NCI-H128 (cell line): ENCODE results near the gene KCNH8.

Experiments used
- DNase-seq: peaks from one replicate; lab custom pipeline; 2025; ENCODE audit not compliant: unreplicated experiment; lab: John Stamatoyannopoulos, UW

The KCNH8 gene

DNA sequence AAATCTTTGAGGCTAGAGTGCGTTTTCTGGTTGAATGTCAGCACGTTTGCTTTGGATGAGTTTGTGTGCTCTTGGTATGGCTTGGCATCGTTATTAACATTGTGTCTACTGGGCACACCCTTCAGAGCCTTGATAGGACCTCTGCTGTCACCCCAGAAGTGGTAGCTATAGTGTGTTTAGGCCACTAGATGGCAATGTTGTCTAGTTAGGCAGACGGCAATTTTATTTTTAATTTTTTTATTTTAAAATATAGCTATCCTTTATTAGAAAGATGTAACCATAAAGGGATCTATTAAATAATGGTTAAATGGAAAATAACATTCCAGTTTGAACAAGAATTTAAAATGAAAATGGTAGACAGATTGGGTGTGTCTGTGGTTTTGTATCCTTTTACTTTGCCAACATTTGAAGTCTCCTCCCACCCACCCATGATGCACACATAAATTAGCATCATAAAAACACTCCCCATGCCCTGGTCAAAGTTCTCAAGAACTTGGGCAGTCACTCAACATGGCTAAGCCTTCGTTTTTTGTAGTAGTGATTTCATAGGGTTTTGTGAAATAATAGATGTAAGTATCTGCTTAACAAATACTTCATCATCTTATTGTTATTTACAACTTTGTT is 200.7 kb downstream of the KCNH8 start:
- DNase-seq, result no peak

DNA sequence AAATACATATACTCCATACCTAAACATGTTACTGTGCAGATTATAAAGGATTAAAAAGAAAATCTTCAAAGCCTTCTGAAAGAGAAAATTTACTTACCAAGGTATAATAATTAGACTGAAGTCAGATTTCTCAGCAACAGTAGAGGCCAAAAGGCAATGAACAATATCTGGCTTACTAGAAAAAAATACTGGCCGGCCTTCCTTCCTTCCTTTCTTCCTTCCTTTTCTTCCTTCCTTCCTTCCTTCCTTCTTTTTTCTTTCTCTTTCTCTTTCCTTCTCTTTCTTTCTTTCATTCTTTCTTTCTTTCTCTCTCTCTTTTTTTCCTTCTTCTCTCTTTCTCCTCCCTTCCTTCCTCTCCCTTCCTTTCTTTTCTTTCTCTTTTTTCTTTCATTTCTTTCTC is 209.6 kb downstream of the KCNH8 start:
- DNase-seq, result no peak

DNA sequence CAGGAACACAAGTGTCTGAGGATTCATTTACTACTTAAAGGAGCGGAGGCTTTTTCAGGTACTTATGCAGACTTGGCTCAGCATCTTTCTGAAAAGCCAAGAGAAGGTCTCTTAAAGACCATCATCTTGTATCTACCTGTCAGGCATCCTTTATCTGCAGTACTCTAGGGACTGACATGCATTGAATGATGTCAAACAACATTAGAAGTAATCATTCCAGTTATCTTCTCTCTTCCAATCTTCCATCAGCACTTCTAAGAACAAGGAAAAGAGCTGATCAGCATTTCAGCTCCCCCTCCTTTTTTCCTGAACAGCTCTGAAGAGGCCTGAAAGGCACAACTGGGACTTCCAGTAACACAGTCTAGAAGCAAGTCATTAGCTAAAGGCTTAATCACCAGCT is 214.8 kb downstream of the KCNH8 start:
- DNase-seq, result no peak

DNA sequence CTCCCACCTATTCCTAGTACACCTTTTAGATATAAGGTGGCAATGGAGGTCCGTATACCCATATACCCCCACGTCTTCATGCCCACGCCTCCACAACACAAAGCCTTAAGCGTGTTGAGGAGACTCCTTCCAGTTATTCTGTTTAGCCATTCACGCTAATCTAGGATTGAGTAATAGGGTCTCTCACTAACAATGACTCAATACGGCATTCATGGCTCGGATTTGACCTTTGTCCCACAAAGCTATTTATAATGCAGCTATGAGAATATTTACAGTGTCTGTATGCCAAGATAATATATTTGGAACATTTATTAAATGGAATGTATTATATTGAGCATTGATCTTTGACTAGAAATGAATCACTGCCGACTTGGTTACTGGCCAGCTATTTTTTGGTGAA is 215.8 kb downstream of the KCNH8 start:
- DNase-seq, result no peak

DNA sequence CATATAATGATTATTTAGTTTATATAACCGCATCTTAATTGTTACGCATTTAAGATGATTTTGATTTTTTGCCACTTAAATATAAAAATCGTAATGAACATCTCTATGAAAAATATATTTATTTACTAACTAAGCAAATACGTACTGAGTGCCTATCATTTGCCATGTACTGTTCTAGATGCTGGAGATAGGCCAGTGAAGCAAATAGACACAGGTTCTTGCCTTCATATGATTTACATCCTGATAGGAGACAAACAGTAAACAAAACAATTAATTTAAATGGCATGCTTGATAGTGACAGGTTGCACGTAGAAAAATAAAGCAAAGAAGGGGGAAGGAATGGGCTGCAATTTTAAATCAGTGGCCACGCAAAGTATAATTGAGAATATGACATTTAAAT is 217.2 kb downstream of the KCNH8 start:
- no peak for DNase-seq

DNA sequence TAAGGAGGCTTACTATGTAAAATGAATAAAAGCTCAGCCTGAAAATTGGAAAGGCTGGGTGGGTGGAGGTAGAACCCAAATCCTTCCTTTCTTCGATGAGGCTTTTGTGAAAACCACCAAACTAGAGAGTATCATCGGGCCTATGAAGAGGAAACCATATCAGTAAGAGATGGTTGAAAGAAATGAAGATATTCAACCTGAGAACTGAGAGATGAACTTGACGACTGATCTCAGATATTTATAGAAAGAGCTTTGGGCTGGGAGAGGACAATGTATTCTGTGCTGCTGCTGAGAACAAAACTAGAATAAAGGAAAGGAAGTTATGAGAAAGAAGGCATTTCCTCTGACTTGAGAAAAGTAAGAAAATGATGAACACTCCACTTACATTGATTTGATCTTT is 236.6 kb downstream of the KCNH8 start:
- no peak for DNase-seq

DNA sequence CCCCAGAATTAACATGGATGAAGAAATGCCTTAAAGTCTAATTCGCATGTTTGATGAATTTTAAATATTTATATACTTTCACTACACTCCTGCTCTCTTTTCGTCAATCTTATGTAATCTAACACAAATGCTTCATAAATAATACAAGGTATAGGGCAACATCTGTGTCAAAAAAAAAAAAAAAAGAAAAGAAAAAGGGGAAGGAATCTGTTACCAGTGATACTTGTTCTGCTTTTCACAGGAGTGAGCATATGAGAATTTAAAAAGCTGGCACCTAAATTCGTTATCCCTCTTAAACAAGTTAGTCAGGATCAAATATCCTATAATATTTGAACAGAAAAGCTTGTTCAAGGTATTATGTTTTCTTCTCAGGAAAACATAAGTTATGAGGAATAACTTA is 243.8 kb downstream of the KCNH8 start:
- no peak for DNase-seq

DNA sequence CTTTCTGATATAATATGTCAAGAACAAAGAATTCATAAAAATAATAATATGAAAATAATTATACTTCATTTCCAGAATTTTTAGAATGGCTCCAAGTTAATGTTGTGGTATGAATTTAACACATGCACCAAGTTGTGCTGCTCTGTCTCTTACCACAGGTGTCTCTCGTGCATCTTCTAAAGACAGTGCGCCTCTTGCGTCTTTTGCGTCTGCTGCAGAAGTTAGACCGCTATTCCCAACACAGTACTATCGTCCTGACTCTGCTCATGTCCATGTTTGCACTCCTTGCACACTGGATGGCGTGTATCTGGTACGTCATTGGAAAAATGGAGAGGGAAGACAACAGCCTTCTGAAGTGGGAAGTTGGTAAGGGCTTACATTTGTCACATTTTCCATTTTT is 246.6 kb downstream of the KCNH8 start:
- no peak for DNase-seq

DNA sequence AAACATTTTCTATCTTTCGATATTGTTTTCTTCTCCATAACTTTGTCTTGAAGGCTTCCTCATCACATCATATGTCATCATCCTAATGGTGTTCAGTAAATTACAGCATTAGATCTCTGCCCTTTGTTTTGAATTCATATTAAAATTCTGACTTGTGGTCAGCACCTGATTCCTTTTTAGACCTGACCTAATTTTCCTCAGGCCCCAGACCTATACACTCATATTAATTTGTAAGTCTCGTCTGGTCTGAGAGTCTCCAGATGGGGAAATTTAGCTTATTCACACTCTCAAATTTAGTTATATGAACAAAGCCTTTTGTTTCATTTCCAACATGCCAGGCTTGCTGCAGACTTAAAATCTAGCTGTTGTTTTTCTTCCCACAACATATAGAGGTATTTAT is 248.4 kb downstream of the KCNH8 start:
- DNase-seq, result no peak

DNA sequence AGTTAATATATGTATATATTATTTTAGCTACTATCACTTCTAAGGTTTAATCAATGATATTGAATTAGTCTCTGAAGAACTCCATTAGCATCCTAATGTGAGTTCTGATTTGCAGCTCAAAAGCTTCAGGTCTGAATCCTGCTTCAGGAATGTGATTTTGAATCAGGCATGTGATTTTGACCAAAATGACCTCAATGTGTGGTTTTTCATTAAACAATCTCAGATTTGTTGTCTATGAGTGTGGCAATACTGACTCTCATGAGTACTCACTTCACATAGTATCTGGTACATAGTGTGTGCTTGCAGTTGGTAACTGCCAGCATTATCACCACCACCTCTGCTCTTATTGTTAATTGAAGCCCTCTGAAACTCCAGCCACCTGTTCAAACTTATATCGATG is 251.0 kb downstream of the KCNH8 start:
- DNase-seq, result no peak

DNA sequence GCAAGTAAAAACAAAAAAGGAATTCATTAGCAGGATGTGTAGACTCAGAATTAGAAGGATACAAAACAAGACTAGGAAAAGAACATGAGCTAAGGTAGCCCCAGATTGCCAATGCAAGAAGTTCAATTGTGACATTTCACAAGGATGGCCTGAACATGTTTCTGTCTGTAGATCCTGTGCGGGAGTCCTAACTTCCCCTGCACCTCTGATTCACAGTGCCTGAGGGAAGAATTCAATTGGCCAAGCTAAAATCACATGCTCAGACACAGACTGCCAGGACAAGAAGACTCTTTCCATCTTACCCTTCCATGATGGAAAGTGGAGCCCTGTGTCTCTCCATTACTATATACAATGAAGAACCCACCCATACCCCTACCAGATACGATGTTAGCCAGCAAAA is 251.5 kb downstream of the KCNH8 start:
- DNase-seq, result no peak

DNA sequence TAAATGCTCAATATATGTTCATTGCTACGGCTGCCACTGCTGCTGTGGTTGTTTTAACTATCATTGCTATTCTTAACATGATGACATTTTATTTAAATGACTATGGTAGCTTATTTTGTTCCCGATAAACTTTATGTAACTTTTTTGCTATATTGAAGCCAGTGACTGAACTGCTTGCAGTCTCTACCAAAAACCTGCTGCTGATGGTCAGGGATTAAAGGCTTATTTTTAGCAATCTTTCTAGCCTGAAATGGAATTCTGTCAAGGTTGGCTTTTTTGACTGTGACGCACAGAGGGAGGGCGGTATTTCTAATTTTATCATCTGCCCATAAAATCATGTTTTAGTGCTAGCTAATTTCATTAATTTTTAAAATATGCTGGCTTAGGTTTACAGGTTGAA is 271.8 kb downstream of the KCNH8 start:
- no peak for DNase-seq

DNA sequence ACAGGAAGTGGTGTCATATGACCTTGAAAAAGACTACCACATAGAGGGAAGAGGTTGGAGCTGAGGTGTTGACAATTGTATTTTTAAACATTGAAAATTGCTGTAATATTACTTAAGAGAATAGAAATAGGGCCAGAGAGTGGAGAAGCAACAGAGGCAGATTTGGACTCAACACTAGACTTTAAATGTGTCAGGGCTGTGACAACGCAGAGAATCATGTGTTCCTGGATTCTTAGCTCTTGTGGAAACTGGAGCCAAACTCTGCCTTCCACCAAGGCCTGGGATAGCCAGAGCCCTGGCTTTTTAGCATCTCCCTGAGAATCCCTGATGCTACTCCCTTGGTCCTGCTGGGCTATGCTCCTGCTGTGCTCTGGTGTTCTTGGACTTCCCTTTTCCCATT is 277.5 kb downstream of the KCNH8 start:
- DNase-seq, result no peak

DNA sequence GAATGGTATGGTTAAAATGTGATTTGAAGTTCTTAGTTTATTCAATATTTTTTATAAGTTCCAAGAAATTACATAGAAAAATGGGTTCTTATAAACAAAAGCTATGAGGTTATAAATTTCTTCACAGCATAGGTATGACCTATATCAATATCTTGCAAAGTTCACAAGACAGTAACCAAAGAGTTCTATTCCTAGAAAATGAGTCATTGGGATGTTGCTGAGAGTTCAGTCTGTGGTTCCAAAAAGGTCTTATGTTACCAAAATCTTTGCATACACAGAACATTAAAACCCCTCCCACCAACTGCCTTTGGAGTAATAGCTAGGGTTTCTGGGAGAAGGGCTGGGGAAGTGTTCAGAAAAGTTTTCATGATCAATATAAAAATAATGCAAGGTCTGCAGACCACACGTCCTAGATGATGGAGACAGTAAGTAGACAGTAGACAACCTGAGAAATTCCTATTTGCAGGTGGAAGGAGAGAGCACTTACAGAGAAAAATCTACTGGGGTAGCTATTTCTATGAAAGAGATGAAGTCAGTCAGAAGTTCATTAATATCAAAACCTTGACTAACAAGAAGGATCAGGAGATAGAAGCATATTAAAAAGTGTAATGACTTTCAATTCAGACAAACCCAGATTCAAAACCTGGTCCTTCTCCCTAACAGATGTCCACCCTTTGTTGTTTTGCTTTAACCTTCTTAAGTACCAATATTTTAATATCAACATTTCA is 279.3 kb downstream of the KCNH8 start:
- DNase-seq, result no peak

DNA sequence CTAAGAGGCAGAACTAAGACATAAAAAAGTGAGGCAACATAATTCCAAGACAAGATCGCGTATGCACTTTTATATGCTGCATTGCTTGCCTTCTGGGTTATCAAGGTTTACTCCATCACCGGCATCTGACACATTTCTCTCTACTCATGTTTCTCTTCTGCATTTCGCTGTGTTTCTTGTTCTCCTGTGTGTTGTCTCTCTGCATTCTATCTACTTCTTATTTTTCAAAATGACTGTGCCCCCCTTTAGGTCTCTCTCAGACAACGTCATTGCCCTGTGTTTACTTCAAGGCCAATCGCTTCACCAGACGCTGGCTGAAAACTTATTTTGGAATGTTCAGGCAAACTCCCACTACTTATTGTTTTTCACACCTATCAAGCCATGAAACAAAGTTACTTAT is 280.4 kb downstream of the KCNH8 start:
- no peak for DNase-seq

DNA sequence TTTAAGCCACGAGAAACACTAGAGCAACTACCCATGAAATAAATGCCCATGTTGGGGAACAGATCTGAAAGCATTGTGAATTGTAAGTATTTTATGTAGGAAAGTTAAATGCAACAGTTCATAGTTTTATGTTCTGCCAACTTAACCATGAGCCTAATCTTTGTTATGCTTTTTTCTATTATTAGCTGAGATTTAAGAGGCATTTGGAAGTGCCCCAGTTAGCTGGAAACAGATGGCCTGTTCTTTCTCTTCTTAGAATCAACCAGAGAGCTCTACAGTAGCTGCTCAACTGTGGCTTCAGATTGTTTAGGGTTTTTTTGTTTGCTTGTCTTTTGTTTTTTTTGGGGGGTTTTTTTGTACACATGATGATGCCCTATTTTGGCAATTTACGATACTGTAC is 284.4 kb downstream of the KCNH8 start:
- DNase-seq, result no peak

DNA sequence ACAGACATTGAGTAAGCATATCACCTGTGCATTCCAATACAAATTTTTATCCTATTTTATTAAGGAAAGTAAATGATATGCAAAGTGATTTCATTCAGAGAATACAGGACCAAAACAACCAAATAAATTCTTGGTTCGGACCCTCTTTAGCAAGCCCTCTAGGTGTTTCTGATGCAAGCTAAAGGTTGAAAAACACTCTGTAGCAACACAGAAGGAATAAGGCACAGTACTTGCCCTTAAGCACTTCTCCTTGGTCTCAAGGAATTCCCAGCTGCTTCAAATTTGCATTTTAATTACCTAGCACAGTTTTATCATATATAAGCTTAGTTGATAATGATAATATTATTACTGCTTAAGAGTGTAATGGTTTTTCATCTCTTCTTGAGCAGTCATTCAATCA is 288.4 kb downstream of the KCNH8 start:
- DNase-seq, result no peak

DNA sequence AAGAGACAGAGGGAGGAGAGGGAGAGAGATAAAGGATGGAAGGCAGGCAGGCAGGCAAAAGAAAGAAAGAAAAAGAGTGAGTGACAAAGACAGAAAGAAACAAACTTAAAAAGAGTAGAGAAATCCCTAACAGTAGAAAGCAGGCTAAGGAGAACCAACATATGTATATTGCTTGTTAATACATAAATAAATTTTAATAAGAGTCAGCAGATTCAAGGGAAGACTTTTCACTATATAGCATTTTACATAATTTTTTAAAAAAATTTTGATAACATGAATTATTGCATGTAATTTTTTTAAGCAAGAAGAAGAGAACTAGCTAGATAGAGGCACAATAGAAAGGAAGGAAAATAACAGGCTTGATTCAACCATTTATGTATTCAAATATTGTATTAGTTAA is 291.6 kb downstream of the KCNH8 start:
- no peak for DNase-seq

DNA sequence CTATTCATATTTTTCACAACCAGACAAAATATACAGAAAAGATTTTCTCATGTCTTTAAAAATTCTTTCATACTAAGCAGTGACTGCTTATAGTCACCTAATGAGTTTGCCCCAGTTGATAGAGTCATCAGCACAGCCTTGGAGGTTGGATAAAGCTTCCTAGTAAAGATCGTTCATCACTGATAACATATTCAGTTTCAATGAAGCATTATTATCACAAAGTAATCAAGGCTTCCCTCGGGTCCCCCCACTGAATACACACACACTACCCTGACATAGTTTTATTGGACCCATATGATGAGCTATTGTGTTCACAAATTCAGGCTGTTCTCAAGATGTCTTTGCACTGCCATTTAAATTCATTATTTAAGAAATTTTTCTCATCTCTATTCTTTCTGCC is 297.8 kb downstream of the KCNH8 start:
- DNase-seq, result no peak

DNA sequence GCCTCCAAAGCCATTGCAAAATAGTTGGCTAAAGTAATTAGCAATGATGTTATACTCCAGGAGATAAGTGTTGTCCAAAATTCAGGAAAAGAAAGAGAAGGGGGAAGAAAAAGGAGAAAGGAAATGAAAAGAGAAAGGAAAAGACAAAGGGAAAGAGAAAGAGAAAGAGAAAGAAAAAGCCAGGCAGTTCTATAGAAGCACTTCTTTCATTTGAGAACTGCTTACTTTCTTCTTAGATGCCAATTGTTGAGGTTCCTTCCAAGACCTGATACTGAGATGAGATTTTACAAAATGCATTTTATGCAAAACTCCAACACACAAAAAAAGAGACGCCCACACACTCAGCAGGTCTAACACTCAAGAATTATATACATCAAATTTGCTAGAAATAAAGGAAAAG is 298.4 kb downstream of the KCNH8 start:
- no peak for DNase-seq

DNA sequence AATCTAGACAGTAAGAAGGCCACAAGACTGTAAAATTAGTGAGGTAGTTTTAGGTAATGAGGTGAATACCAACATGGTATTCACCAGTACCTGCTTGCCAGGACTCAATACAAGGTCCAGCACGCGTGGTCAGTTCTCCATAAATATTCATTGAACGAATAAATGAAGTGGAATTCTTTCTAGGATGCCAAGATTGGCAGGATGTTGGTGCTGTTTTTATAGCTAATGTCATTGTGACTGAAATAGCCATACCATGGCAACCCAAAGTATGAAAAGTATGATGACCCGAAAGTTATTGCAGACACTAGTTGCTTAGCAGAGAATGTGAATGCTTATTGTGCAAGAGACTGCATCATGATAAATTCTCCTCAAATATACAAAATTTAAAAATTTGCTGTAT is 307.2 kb downstream of the KCNH8 start:
- no peak for DNase-seq

DNA sequence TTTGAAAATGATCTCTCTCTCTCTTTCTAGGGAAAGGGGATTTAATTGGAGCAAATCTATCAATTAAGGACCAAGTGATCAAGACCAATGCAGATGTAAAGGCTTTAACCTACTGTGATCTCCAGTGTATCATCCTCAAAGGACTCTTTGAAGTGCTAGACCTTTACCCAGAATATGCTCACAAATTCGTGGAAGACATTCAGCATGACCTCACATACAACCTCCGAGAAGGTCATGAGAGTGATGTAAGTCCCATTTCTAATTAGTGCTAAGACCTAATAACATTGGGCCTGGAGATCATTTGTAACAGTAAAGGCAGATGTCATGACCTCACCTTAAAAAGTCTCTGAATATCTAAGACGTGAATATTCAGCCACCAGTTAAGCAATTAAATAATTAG is 308.4 kb downstream of the KCNH8 start:
- no peak for DNase-seq

DNA sequence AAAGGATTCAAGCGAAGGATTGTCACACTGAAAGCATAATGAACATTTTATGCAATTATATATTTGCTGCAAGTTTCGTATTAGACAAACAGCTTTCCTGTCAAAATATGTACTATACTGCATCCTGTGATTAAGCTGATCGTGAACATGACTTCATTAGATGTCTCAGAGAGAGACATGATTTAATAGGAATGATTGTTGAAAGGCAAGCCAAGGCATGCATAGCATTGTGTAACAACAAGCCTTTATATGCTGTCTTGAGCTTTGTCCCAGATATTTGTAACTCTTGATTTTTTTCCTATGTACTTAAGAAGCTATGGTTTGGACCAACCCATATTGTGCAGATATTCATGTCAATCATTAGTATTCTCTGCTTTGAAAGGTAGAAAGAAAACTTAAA is 309.1 kb downstream of the KCNH8 start:
- no peak for DNase-seq
